NCI-H146 treated with DMSO at 0.1 percent for 48 hours (cell line): Measurements from ENCODE around the gene SORBS1.
"Not testable (repeated sequence)": the region's sequence is repeated elsewhere in the genome, so short reads cannot be mapped to it uniquely, and the experiment has no call there.

Experiments
- DNase-seq: peaks from one replicate; lab custom pipeline; 2025; ENCODE audit not compliant: unreplicated experiment; lab: John Stamatoyannopoulos, UW

The SORBS1 gene

GRCh38 chr10:95493862-95494261 lies 67.3 kb downstream of the SORBS1 start:
- no peak for DNase-seq

GRCh38 chr10:95487994-95488393 lies 73.2 kb downstream of the SORBS1 start:
- no peak for DNase-seq

DNA sequence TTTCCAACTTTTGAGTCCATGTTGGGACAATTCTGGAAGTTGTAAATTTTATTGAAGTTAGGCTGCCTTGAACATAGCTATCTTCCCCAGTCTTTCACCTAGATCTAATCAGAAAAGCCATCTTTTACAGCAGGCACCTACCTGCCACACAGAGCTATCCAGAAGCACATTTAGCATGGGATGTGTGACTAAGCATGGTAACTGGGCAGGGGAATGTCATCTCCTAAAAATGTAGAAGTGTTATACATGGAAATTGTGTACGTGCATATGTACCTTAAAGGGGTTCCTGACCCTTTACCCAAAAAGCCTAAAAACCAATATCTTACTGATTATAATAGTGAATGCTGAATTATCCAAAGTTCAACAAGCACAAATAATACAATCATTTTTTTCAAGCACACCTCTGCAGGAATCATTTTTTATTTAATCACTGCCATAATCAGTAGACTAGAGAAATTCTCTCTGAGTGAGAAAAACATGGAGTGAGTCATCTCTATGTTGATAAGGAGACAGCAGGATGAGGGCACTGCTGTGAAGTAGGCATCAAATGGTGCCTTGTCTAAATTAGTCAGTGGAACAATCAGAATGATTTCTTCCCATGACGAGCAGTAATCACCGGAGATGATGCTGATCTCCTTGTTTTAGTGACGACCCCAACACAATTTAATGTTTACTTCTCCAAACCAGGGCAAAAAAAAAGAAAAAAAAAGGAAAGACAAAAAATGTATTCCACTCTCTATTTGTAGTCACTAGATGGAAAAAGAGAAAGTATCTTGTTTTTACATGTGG lies 75.9 kb downstream of the SORBS1 start:
- DNase-seq = no peak

- no peak for DNase-seq
Measured at GRCh38 chr10:95482501-95483233, 78.5 kb downstream of the SORBS1 start.

DNA sequence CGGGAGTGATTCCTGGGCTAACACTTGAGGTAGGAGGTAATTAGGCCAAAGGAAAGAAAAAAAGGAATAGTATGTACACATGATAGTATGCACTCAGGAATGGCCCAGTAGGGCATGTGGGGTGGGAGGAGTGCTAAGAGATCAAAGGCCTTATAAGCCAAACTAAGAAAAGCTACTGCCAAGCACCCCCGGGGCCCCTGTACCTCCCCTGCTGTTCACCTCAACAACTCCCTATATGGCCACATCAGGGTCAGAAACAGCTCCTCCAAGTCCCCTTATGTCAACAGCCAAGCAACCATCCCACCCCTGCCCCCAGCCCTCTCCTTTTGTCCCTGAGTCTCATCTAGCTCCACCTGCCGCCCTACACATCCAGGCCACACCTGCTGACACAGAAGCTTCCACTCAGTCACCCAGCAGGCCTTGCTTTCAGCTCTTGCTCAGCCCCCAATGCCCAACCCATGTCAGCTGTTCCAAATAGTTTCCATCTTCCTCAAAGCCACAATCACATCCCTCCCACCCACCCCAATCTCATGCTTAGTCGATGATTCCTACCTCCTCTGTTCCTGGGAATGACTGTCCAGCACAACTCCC lies 80.2 kb downstream of the SORBS1 start:
- DNase-seq = peak; percentile 69

GRCh38 chr10:95480102-95480900 lies 80.9 kb downstream of the SORBS1 start:
- DNase-seq = no peak

DNA sequence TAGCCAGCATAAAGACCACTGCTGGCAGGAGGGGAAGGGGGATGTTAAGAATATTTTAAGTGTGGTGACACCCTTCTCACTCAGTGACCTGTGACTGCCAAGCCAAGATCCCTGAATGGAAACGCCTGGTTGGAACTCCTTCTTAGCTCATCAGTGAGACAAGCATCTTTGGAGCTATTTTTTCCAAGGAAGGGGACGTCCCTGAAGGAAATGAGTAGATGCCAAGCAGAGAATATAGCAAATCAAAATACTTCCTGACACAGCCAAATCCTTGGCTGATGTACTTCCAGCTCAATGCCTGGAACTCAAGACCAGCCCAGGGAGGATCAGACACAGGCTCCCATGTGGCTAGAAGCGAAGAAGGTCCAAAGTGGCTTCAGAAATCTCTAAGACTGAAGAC lies 82.2 kb downstream of the SORBS1 start:
- DNase-seq = no peak

GRCh38 chr10:95478185-95478584 lies 83.0 kb downstream of the SORBS1 start:
- no peak for DNase-seq

DNA sequence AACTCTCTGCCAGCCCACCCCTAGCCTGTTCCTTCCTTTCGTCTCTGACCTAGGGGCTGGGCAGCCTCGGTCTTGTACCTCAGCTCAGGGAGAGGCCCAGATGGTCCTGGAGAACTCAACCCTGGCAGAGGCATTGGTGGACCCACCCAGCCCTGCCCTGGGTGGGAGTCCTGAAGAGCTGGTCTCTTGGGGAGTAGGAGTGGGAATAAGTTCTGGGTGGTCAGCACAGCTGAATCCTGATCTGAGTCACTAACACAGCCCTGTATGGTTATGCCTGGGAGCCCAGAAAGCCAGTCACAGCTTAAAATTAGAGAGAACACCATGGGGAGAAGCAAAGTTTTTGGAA lies 84.0 kb downstream of the SORBS1 start:
- DNase-seq = no peak

DNA sequence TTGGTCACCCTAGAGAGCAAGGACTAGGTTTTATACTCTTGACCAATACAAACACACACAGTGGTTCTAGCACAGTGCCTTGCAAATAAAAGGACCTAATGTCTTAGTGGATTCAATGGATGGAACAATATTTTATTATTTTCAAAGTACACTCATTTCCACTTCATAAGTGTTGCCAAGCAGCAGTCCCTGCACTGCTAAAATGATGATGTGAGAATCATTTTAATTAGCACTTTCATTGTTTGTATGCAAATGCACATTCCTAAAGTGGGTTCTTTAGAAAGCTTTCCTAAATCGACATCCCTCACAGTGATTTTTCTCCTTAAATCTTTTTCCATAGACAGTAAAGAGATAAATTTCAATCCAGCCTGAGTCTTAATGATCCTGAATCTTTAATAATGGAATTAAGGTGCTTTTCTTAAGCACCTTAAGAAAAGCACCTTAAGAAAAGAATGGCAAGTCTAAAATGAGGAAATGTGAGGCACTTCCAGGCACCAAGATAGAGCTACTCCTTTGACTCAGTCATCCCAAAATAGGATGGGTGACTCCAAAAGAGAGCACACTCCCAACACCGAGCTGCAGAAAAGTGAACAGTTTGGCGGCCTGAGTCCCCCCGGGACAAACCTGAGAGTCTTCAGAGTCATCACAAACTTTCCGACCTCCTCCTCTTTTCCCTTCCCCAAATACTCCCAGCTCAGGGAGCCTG lies 84.5 kb downstream of the SORBS1 start:
- DNase-seq = no peak

GRCh38 chr10:95475827-95476468 lies 85.2 kb downstream of the SORBS1 start:
- DNase-seq = peak; percentile 61

GRCh38 chr10:95475003-95475383 lies 86.2 kb downstream of the SORBS1 start:
- no peak for DNase-seq

- DNase-seq = no peak
Measured at GRCh38 chr10:95474228-95475002, 86.8 kb downstream of the SORBS1 start.

GRCh38 chr10:95472304-95473088 lies 88.7 kb downstream of the SORBS1 start:
- DNase-seq = no peak

- no peak for DNase-seq
Measured at GRCh38 chr10:95469676-95470075, 91.5 kb downstream of the SORBS1 start.

DNA sequence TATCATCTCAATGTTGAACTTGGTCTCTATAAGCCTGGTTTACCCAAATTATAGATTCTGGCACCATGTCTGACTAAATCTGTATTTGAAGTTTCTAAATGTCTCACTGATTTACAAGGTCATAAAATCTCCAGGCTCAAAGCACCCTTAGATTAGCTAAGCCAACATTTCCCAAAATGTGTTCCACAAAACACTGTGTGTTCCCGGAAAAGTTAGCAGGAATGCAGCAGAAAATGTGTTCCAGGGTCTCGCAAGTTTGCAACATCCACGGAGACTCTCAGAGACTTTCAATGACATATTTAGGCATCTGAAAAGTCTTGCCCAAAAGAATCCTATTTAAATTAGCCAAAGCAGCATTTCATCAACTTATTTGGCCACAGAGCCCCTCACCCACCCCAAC lies 91.9 kb downstream of the SORBS1 start:
- no peak for DNase-seq

GRCh38 chr10:95467642-95468041 lies 93.5 kb downstream of the SORBS1 start:
- not testable (repeated sequence) for DNase-seq

- peak; percentile 36 for DNase-seq
Measured at GRCh38 chr10:95467162-95467599, 94.0 kb downstream of the SORBS1 start.

DNA sequence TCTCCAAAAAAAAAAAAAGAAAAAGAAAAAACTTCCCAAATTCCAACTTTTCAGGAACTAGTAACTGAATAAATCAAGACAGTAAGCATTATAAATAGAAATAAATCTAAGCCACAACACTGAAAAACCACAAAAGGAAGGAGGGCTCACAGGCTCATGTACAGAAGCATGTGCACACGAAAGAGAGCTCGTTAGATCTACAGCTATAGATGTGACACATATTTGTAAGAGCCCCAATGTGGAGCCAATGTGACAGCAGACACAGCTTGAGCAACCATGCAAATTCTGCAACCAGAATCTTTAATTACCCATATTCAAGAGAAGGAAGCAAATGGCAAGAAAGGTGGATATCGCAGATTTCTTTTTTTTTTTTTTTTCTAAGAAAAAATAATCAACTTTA lies 94.7 kb downstream of the SORBS1 start:
- DNase-seq = no peak
